Loucy (cell line): Measurements from ENCODE around the gene MAP3K19.

Experiments used
- H2AFZ ChIP-seq: fragments of 200-600 bp; sonication (generic); 2 replicates; pipeline ENCODE4 v1.6.0; 2016; ENCODE audit warnings: antibody characterized with exemption, mild to moderate bottlenecking, low read length, moderate library complexity
- H3F3A ChIP-seq: fragments of 200-600 bp; 2 replicates; pipeline ENCODE4 v1.6.0; 2016; ENCODE audit warnings: antibody characterized with exemption, low read depth, mild to moderate bottlenecking
- H3K27me3 ChIP-seq: fragments of 200-600 bp; sonication (generic); 2 replicates; pipeline ENCODE4 v1.6.1; 2014; ENCODE audit warnings: low read length, mild to moderate bottlenecking; ENCODE audit not compliant: insufficient read depth, poor library complexity, severe bottlenecking
- H3K36me3 ChIP-seq: fragments of 200-600 bp; sonication (generic); 2 replicates; pipeline ENCODE4 v1.6.1; 2016; ENCODE audit warnings: low read length; ENCODE audit not compliant: insufficient read depth
- H3K4me1 ChIP-seq: fragments of 200-600 bp; sonication (generic); 2 replicates; pipeline ENCODE4 v1.5.1; 2014; ENCODE audit warnings: low read length, mild to moderate bottlenecking; ENCODE audit not compliant: insufficient read depth, poor library complexity, severe bottlenecking
- H3K4me2 ChIP-seq: fragments of 200-600 bp; sonication (generic); 2 replicates; pipeline ENCODE4 v1.6.0; 2014; ENCODE audit warnings: antibody characterized with exemption, low read length, low read depth, mild to moderate bottlenecking; ENCODE audit not compliant: poor library complexity, severe bottlenecking
- H3K4me3 ChIP-seq: fragments of 200-600 bp; sonication (generic); 2 replicates; pipeline ENCODE4 v1.5.1; 2014; ENCODE audit warnings: low read length, mild to moderate bottlenecking, mixed read lengths; ENCODE audit not compliant: poor library complexity, severe bottlenecking
- H3K79me2 ChIP-seq: fragments of 200-600 bp; sonication (generic); 2 replicates; pipeline ENCODE4 v1.6.1; 2014; ENCODE audit warnings: low read length; ENCODE audit not compliant: insufficient read depth
- H3K9ac ChIP-seq: fragments of 200-600 bp; sonication (generic); 2 replicates; pipeline ENCODE4 v1.6.0; 2014; ENCODE audit warnings: mild to moderate bottlenecking, low read depth, low read length, moderate library complexity; ENCODE audit not compliant: poor library complexity, severe bottlenecking
- H3K9me2 ChIP-seq: fragments of 200-600 bp; sonication (generic); replicated peaks from 2 replicates; pipeline ENCODE4 v1.6.1; 2016; ENCODE audit warnings: low read depth, low read length, mixed read lengths
- H3K9me3 ChIP-seq: fragments of 200-600 bp; sonication (generic); 2 replicates; pipeline ENCODE4 v1.6.1; 2014; ENCODE audit warnings: mild to moderate bottlenecking, antibody characterized with exemption, low read length, low read depth; ENCODE audit not compliant: insufficient read depth
- H4K20me1 ChIP-seq: fragments of 200-600 bp; sonication (generic); 2 replicates; pipeline ENCODE4 v1.6.0; 2014; ENCODE audit warnings: antibody characterized with exemption, low read length, mild to moderate bottlenecking; ENCODE audit not compliant: insufficient read depth, poor library complexity, severe bottlenecking
- CTCF ChIP-seq: fragments of 200-600 bp; sonication (generic); conservative IDR thresholded peaks from 2 replicates; pipeline ENCODE4 v1.5.1; 2014; ENCODE audit warnings: mild to moderate bottlenecking, antibody characterized with exemption, low read length
- EZH2phosphoT487 ChIP-seq: fragments of 200-600 bp; IDR thresholded peaks from 2 replicates; pipeline ENCODE4 v1.6.1; 2018; ENCODE audit warnings: antibody characterized with exemption, mild to moderate bottlenecking, moderate library complexity, borderline replicate concordance

Gene MAP3K19

GRCh38 chr2:134926231-134926931, 120.9 kb downstream of the MAP3K19 start:
- Histone ChIP-seq H3K27me3 (no peaks in the 10 kb centered on the region), H3K4me1 (peaks cover 61% of the 10 kb centered on the region), H3K79me2 (peaks cover 100% of the 10 kb centered on the region), H4K20me1 (peaks cover 96% of the 10 kb centered on the region), H3K9me2 (no peaks in the 10 kb centered on the region), H3K4me3 (peak overlapping the region; percentile 61), H3F3A (no peaks in the 10 kb centered on the region), H3K4me2 (peak overlapping the region; percentile 78), H3K36me3 (peaks cover 7% of the 10 kb centered on the region; the same call in 1 of the 2 replicates), H3K9me3 (no peaks in the 10 kb centered on the region), H3K9ac (peak overlapping the region; percentile 5), H2AFZ (no peak overlapping the region)
- no peak for TF ChIP-seq CTCF
- no peak for TF ChIP-seq EZH2phosphoT487

DNA sequence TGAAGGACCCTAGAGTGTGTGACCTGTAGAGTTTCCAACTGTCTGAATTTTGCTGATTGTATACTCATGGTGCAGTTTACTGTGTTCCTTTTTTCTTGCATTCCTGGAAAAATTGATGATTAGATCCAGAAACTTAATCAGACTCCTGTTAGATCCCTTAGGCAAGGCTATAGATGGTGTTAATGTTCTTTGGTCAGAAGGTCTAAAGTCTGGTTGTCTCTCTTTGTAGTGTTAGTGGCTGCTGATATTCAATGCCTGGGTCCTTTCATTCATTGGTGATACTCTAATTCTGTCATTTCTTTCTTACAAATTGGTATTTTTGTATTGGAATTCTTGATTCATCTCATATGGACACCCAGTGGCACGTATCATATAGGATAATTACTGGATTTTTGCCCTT, 122.3 kb downstream of the MAP3K19 start:
- TF ChIP-seq EZH2phosphoT487: no peak
- TF ChIP-seq CTCF: no peak
- H3K36me3 ChIP-seq: peaks cover 7% of the 10 kb centered on the region; the same call in 1 of the 2 replicates
- peaks cover 67% of the 10 kb centered on the region for H3K4me1 ChIP-seq
- no peaks in the 10 kb centered on the region for H3K9me2 ChIP-seq
- peak overlapping the region; percentile 78 for H3K4me2 ChIP-seq
- H2AFZ ChIP-seq: no peak overlapping the region
- H4K20me1 ChIP-seq: peaks cover 97% of the 10 kb centered on the region
- H3K4me3 ChIP-seq: peak overlapping the region; percentile 61
- no peaks in the 10 kb centered on the region for H3F3A ChIP-seq
- H3K27me3 ChIP-seq: no peaks in the 10 kb centered on the region
- H3K9ac ChIP-seq: no peak overlapping the region
- peaks cover 100% of the 10 kb centered on the region for H3K79me2 ChIP-seq
- no peaks in the 10 kb centered on the region for H3K9me3 ChIP-seq

DNA sequence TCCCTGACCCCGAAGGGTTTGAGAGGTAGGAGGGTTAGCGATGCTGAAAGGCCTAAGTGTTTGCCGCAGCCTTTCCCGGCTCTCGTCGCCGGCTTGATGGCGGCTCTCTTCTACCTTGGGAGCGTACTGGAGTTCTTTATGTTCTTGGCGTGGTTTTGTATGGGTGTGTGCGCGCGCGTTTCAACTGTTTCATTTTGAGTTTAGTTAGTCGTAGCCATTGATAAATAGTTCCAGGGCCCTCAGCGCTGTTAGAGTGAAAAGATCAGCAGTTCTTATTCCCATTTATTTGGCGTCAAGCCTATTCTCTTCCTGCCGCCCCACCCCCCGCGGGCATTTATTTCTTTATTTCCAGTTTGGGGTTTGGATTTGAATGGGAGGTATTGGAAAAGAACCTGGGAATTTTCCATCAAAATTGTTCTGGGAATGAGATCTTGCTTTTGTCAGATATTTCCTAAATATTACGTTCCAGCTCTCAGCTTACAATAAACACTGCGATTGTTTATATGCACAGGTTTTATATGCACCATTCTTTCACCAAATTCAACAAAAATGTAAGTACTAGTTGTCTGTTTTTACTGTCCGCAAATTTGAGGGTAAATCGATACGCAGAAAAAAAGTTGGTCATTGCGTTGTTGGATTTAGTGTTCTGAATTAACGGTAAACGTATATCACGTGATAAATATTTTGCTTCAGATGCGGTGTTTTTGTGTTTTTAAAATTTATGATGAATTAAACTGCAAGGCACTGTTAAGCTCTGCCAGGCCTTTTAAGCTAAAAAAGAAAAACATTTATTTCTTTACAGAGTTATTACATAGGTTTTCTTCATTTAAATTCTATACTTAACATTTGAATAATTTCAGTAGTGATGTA, 127.7 kb downstream of the MAP3K19 start:
- no peaks in the 10 kb centered on the region for H3K9me3 ChIP-seq
- H3K79me2 ChIP-seq: peaks cover 69% of the 10 kb centered on the region
- H3K9ac ChIP-seq: peak overlapping the region; percentile 98
- H3K4me3 ChIP-seq: peak overlapping the region; percentile 99
- H3K9me2 ChIP-seq: no peaks in the 10 kb centered on the region
- H3K4me2 ChIP-seq: peak overlapping the region; percentile 78
- peak overlapping the region; percentile 80; the same call in 1 of the 2 replicates for H2AFZ ChIP-seq
- no peaks in the 10 kb centered on the region; the same call in 1 of the 2 replicates for H3K36me3 ChIP-seq
- TF ChIP-seq CTCF (no peak), EZH2phosphoT487 (no peak)
- peaks cover 57% of the 10 kb centered on the region for H4K20me1 ChIP-seq
- H3K27me3 ChIP-seq: no peaks in the 10 kb centered on the region
- peaks cover 3% of the 10 kb centered on the region; the same call in 1 of the 2 replicates for H3F3A ChIP-seq
- peaks cover 46% of the 10 kb centered on the region for H3K4me1 ChIP-seq
